ENCODE measurements around the gene P4HB. TPM values are rescaled to one million over a fixed set of nuclear protein-coding genes. Genes with fewer than 3 reads are reported as not detected.
A peak's percentile ranks its signal among the peaks of the same experiment; 100 is the strongest.

P4HB gene
- polyA plus RNA-seq, 2 donors = 582 to 595 TPM

GRCh38 chr17:81822996-81823819 is 37.1 kb downstream of the P4HB start:
- 87 to 88% methylated on average over 29 to 30 of the region's 30 CpGs for WGBS, 2 donors
- Histone ChIP-seq H3K4me1 (ENCODE audit: control insufficient read depth in 2 of 2, insufficient read depth in 2 of 2, low read length in 1 of 2) (peaks cover 12 to 14% of the 10 kb centered on the region in 2 donors), H3K4me3 (ENCODE audit: low read depth in 1 of 2, low read length in 2 of 2) (no peak overlapping the region), H3K27me3 (ENCODE audit: control insufficient read depth in 1 of 2, insufficient read depth in 2 of 2, low read length in 2 of 2) (no peaks in the 10 kb centered on the region), H3K27ac (ENCODE audit: low read depth in 2 of 2, low read length in 1 of 2) (no peak overlapping the region), H3K9me3 (ENCODE audit: control insufficient read depth in 2 of 2, insufficient read depth in 1 of 2, low read depth in 1 of 2, low read length in 1 of 2) (peaks cover 0 to 4% of the 10 kb centered on the region in 2 donors), H3K36me3 (ENCODE audit: control insufficient read depth in 2 of 2, insufficient read depth in 2 of 2, low read length in 1 of 2) (peaks cover 0 to 2% of the 10 kb centered on the region in 2 donors)

GRCh38 chr17:81822312-81822637 is 38.1 kb downstream of the P4HB start:
- Histone ChIP-seq H3K4me3 (ENCODE audit: low read depth in 1 of 2, low read length in 2 of 2) (no peak overlapping the region), H3K27ac (ENCODE audit: low read depth in 2 of 2, low read length in 1 of 2) (peak overlapping the region; percentile 89 to 94), H3K36me3 (ENCODE audit: control insufficient read depth in 2 of 2, insufficient read depth in 2 of 2, low read length in 1 of 2) (peaks cover 0 to 2% of the 10 kb centered on the region in 2 donors), H3K4me1 (ENCODE audit: control insufficient read depth in 2 of 2, insufficient read depth in 2 of 2, low read length in 1 of 2) (peaks cover 12 to 14% of the 10 kb centered on the region in 2 donors), H3K27me3 (ENCODE audit: control insufficient read depth in 1 of 2, insufficient read depth in 2 of 2, low read length in 2 of 2) (no peaks in the 10 kb centered on the region), H3K9me3 (ENCODE audit: control insufficient read depth in 2 of 2, insufficient read depth in 1 of 2, low read depth in 1 of 2, low read length in 1 of 2) (peaks cover 0 to 4% of the 10 kb centered on the region in 2 donors)
- 76 to 77% methylated on average over 8 of the region's 8 CpGs for WGBS, 2 donors

GRCh38 chr17:81821603-81822311 is 38.6 kb downstream of the P4HB start:
- no peak overlapping the region for H3K4me3 ChIP-seq (ENCODE audit: low read depth in 1 of 2, low read length in 2 of 2)
- peaks cover 12 to 14% of the 10 kb centered on the region in 2 donors for H3K4me1 ChIP-seq (ENCODE audit: control insufficient read depth in 2 of 2, insufficient read depth in 2 of 2, low read length in 1 of 2)
- peaks cover 0 to 2% of the 10 kb centered on the region in 2 donors for H3K36me3 ChIP-seq (ENCODE audit: control insufficient read depth in 2 of 2, insufficient read depth in 2 of 2, low read length in 1 of 2)
- WGBS, 2 donors = 30 to 32% methylated on average over 20 of the region's 20 CpGs
- H3K9me3 ChIP-seq (ENCODE audit: control insufficient read depth in 2 of 2, insufficient read depth in 1 of 2, low read depth in 1 of 2, low read length in 1 of 2) = peaks cover 0 to 4% of the 10 kb centered on the region in 2 donors
- no peaks in the 10 kb centered on the region for H3K27me3 ChIP-seq (ENCODE audit: control insufficient read depth in 1 of 2, insufficient read depth in 2 of 2, low read length in 2 of 2)
- H3K27ac ChIP-seq (ENCODE audit: low read depth in 2 of 2, low read length in 1 of 2) = peak overlapping the region; percentile 89 to 94

- Histone ChIP-seq H3K9me3 (ENCODE audit: control insufficient read depth in 2 of 2, insufficient read depth in 1 of 2, low read depth in 1 of 2, low read length in 1 of 2) (peaks cover 0 to 4% of the 10 kb centered on the region in 2 donors), H3K27me3 (ENCODE audit: control insufficient read depth in 1 of 2, insufficient read depth in 2 of 2, low read length in 2 of 2) (no peaks in the 10 kb centered on the region), H3K36me3 (ENCODE audit: control insufficient read depth in 2 of 2, insufficient read depth in 2 of 2, low read length in 1 of 2) (peaks cover 0 to 2% of the 10 kb centered on the region in 2 donors), H3K4me1 (ENCODE audit: control insufficient read depth in 2 of 2, insufficient read depth in 2 of 2, low read length in 1 of 2) (peaks cover 12 to 13% of the 10 kb centered on the region in 2 donors), H3K27ac (ENCODE audit: low read depth in 2 of 2, low read length in 1 of 2) (peak overlapping the region; percentile 37 to 94), H3K4me3 (ENCODE audit: low read depth in 1 of 2, low read length in 2 of 2) (no peak overlapping the region)
- 71 to 74% methylated on average over 8 of the region's 8 CpGs for WGBS, 2 donors
Measured at GRCh38 chr17:81821147-81821546, 39.2 kb downstream of the P4HB start.

- Histone ChIP-seq H3K9me3 (ENCODE audit: control insufficient read depth in 2 of 2, insufficient read depth in 1 of 2, low read depth in 1 of 2, low read length in 1 of 2) (peaks cover 0 to 4% of the 10 kb centered on the region in 2 donors), H3K27me3 (ENCODE audit: control insufficient read depth in 1 of 2, insufficient read depth in 2 of 2, low read length in 2 of 2) (no peaks in the 10 kb centered on the region), H3K36me3 (ENCODE audit: control insufficient read depth in 2 of 2, insufficient read depth in 2 of 2, low read length in 1 of 2) (peaks cover 0 to 2% of the 10 kb centered on the region in 2 donors), H3K4me3 (ENCODE audit: low read depth in 1 of 2, low read length in 2 of 2) (no peak overlapping the region), H3K4me1 (ENCODE audit: control insufficient read depth in 2 of 2, insufficient read depth in 2 of 2, low read length in 1 of 2) (peaks cover 11 to 12% of the 10 kb centered on the region in 2 donors), H3K27ac (ENCODE audit: low read depth in 2 of 2, low read length in 1 of 2) (no peak overlapping the region)
- 33 to 40% methylated on average over 9 to 13 of the region's 13 CpGs for WGBS, 2 donors
Measured at GRCh38 chr17:81819708-81820107, 40.6 kb downstream of the P4HB start.

- Histone ChIP-seq H3K4me1 (ENCODE audit: control insufficient read depth in 2 of 2, insufficient read depth in 2 of 2, low read length in 1 of 2) (peaks cover 11% of the 10 kb centered on the region in 2 donors), H3K4me3 (ENCODE audit: low read depth in 1 of 2, low read length in 2 of 2) (no peak overlapping the region), H3K27me3 (ENCODE audit: control insufficient read depth in 1 of 2, insufficient read depth in 2 of 2, low read length in 2 of 2) (no peaks in the 10 kb centered on the region), H3K36me3 (ENCODE audit: control insufficient read depth in 2 of 2, insufficient read depth in 2 of 2, low read length in 1 of 2) (no peaks in the 10 kb centered on the region), H3K9me3 (ENCODE audit: control insufficient read depth in 2 of 2, insufficient read depth in 1 of 2, low read depth in 1 of 2, low read length in 1 of 2) (peaks cover 0 to 4% of the 10 kb centered on the region in 2 donors), H3K27ac (ENCODE audit: low read depth in 2 of 2, low read length in 1 of 2) (no peak overlapping the region)
- WGBS, 2 donors = 59 to 69% methylated on average over 7 of the region's 7 CpGs
Measured at GRCh38 chr17:81817758-81818147, 42.6 kb downstream of the P4HB start.

GRCh38 chr17:81815646-81815986 is 44.7 kb downstream of the P4HB start:
- no peak overlapping the region for H3K4me3 ChIP-seq (ENCODE audit: low read depth in 1 of 2, low read length in 2 of 2)

GRCh38 chr17:81814748-81815645 is 45.3 kb downstream of the P4HB start:
- Histone ChIP-seq H3K4me1 (ENCODE audit: control insufficient read depth in 2 of 2, insufficient read depth in 2 of 2, low read length in 1 of 2) (no peaks in the 10 kb centered on the region), H3K27me3 (ENCODE audit: control insufficient read depth in 1 of 2, insufficient read depth in 2 of 2, low read length in 2 of 2) (peaks cover 0 to 2% of the 10 kb centered on the region in 2 donors), H3K27ac (ENCODE audit: low read depth in 2 of 2, low read length in 1 of 2) (no peak overlapping the region), H3K9me3 (ENCODE audit: control insufficient read depth in 2 of 2, insufficient read depth in 1 of 2, low read depth in 1 of 2, low read length in 1 of 2) (peaks cover 0 to 4% of the 10 kb centered on the region in 2 donors), H3K36me3 (ENCODE audit: control insufficient read depth in 2 of 2, insufficient read depth in 2 of 2, low read length in 1 of 2) (no peaks in the 10 kb centered on the region), H3K4me3 (ENCODE audit: low read depth in 1 of 2, low read length in 2 of 2) (no peak overlapping the region)
- WGBS, 2 donors = 64 to 66% methylated on average over 17 to 24 of the region's 24 CpGs

More at GRCh38 chr17:81815646-81815986, 44.7 kb downstream of the P4HB start:
- 35 to 39% methylated on average over 2 of the region's 2 CpGs for WGBS, 2 donors
- H3K9me3 ChIP-seq (ENCODE audit: control insufficient read depth in 2 of 2, insufficient read depth in 1 of 2, low read depth in 1 of 2, low read length in 1 of 2) = peaks cover 0 to 4% of the 10 kb centered on the region in 2 donors
- H3K27ac ChIP-seq (ENCODE audit: low read depth in 2 of 2, low read length in 1 of 2) = no peak overlapping the region
- H3K4me1 ChIP-seq (ENCODE audit: control insufficient read depth in 2 of 2, insufficient read depth in 2 of 2, low read length in 1 of 2) = no peaks in the 10 kb centered on the region
- no peaks in the 10 kb centered on the region for H3K36me3 ChIP-seq (ENCODE audit: control insufficient read depth in 2 of 2, insufficient read depth in 2 of 2, low read length in 1 of 2)
- H3K27me3 ChIP-seq (ENCODE audit: control insufficient read depth in 1 of 2, insufficient read depth in 2 of 2, low read length in 2 of 2) = no peaks in the 10 kb centered on the region
